Measurements from ENCODE around the gene MMS19.
"Not testable (repeated sequence)": the region's sequence is repeated elsewhere in the genome, so short reads cannot be mapped to it uniquely, and the experiment has no call there.

Gene MMS19

GRCh38 chr10:97502916-97503315 lies 4.7 kb upstream of the MMS19 start:
- no peak for FAIRE-seq

GRCh38 chr10:97500297-97500575 lies 2.0 kb upstream of the MMS19 start:
- FAIRE-seq = no peak

GRCh38 chr10:97499561-97500296 lies 1.5 kb upstream of the MMS19 start:
- FAIRE-seq = no peak

GRCh38 chr10:97498841-97499560 lies 779 bp upstream of the MMS19 start, which contains the start of gene UBTD1:
Gene UBTD1 (plus strand): TSS chr10:97498924. CDS start chr10:97499204, 280 bp downstream.
- no peak for FAIRE-seq

GRCh38 chr10:97497572-97498075 lies 598 bp downstream of the MMS19 start:
- no peak for FAIRE-seq

GRCh38 chr10:97494863-97495506 lies 3.2 kb downstream of the MMS19 start:
- no peak for FAIRE-seq

- no peak for FAIRE-seq
These were observed 4.1 kb downstream of the MMS19 start for GRCh38 chr10:97494151-97494550.

GRCh38 chr10:97490592-97490991 lies 7.6 kb downstream of the MMS19 start:
- FAIRE-seq = no peak

- FAIRE-seq = no peak
These were observed 12.5 kb downstream of the MMS19 start for GRCh38 chr10:97485647-97486281.

- no peak for FAIRE-seq
These were observed 14.3 kb downstream of the MMS19 start for GRCh38 chr10:97483921-97484320.

GRCh38 chr10:97483506-97483905 lies 14.7 kb downstream of the MMS19 start:
- FAIRE-seq = no peak

- no peak for FAIRE-seq
These were observed 15.8 kb downstream of the MMS19 start for GRCh38 chr10:97482381-97482780.

GRCh38 chr10:97481071-97481470 lies 17.2 kb downstream of the MMS19 start:
- no peak for FAIRE-seq

GRCh38 chr10:97479939-97480338 lies 18.3 kb downstream of the MMS19 start:
- no peak for FAIRE-seq

GRCh38 chr10:97479410-97479809 lies 18.8 kb downstream of the MMS19 start:
- not testable (repeated sequence) for FAIRE-seq

GRCh38 chr10:97475936-97476594 lies 22.2 kb downstream of the MMS19 start:
- no peak for FAIRE-seq

- no peak for FAIRE-seq
These were observed 23.3 kb downstream of the MMS19 start for GRCh38 chr10:97474918-97475317.

GRCh38 chr10:97468781-97469180 lies 29.4 kb downstream of the MMS19 start:
- FAIRE-seq = not testable (repeated sequence)

GRCh38 chr10:97468162-97468561 lies 30.1 kb downstream of the MMS19 start:
- no peak for FAIRE-seq

- FAIRE-seq = no peak
These were observed 31.5 kb downstream of the MMS19 start for GRCh38 chr10:97466755-97467154.

- FAIRE-seq = no peak
These were observed 32.2 kb downstream of the MMS19 start for GRCh38 chr10:97465982-97466381.

GRCh38 chr10:97464226-97464625 lies 34.0 kb downstream of the MMS19 start:
- FAIRE-seq = no peak

Data from endometrium (tissue), 2 donors.